GM21825 (cell line): ENCODE data around the gene GPHN.
"Not testable (repeated sequence)": the region's sequence is repeated elsewhere in the genome, so short reads cannot be mapped to it uniquely, and the experiment has no call there.

Experiments
- ATAC-seq: cut with Tn5 transposase; IDR thresholded peaks from one replicate; pipeline ENCODE4 v1.9.1; 2021; ENCODE audit warnings: mild to moderate bottlenecking, moderate library complexity; ENCODE audit not compliant: unreplicated experiment

Gene GPHN

GRCh38 chr14:67018720-67019119 is 510.8 kb downstream of the GPHN start:
- peak; percentile 52 for ATAC-seq

DNA sequence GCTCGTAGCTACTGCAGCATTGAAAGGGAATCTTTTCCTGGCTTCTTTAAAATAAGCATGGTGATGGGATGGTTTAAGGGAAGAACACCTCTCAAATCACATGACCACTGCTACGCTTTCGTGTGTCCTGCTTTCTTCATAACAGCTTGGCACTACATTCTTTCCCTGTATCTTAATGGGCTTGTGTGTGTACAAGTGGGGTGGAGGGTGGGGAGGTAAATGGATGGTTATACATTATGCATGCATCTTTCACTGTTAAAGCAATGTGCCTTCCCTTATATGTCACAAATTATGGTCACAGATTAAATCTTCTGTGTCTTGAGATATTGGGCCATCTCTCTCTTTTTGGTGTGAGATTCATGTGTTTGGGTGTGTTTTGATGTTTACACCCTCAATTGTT is 511.8 kb downstream of the GPHN start:
- ATAC-seq = no peak

DNA sequence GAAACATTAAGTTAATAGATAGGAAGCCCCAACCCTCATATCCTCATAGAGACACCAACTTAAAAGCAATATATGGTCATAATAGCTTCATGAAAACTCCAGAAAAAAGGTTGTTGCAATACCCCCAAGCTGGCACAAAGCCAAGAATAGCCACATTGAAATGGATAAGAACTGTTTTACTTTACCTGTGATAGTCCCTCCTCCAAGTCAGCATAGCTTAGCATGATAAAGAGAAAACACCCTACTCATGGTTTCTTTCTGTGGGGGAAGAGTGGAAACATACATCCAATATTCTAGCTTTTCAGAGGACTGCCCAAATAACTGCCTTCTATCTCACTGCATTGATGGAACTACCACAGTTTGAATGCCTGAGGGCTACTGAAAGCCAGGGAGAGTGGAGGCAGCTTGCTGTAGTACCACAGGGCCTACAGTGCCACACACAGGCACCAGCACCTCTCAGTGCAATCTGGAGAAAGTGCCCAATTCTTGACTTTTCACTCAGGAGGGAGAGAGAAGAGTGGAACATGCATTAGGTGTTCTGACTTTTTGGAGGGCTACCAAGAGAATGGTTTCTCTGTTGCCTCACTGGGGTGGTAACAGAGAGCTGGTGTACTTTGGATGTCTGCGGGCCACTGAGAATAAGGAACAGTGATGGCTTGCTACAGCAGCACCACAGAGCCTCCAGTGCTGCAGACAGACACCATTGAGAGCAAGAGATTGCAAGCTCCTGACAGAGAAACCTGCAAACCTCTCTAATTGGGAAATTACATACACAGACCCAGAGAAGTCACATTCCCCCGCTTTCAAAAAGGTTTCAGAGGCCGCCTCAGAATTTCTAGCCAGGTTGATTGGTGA is 524.2 kb downstream of the GPHN start:
- ATAC-seq = no peak

DNA sequence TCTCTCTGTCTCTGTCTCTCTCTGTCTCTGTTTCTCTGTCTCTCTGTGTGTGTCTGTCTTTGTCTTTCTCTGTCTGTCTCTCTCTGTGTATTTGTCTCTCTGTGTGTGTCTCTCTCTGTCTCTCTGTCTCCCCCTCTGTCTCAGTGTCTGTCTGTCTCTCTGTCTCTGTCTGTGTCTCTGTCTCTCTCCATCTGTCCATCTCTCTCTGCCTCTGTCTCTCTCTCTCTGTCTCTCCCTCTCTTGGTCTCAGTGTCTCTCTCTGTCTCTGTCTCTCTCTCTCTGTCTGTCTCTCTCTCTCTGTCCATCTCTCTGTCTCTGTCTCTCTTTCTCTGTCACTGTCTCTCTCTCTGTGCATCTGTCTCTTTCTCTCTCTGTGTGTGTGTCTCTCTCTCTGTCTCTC is 537.5 kb downstream of the GPHN start:
- no peak for ATAC-seq

DNA sequence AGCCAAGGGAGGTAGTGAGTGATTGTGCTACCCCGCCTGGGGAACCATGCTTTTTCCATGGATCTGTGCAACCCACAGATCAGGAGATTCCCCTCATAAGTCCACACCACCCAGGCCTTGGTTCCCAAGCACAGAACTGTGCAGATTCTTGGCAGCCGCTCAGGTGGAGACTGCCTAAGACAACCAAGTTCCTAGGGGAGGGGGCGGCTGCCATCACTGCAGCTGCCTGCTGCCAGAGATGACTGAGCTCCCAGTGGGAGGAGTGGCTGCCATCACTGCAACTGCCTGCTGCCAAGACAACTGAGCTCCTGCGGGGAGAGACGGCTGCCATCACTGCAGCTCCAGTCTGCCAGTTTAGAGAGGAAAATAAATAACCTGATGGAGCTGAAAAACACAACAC is 542.9 kb downstream of the GPHN start:
- ATAC-seq = no peak

DNA sequence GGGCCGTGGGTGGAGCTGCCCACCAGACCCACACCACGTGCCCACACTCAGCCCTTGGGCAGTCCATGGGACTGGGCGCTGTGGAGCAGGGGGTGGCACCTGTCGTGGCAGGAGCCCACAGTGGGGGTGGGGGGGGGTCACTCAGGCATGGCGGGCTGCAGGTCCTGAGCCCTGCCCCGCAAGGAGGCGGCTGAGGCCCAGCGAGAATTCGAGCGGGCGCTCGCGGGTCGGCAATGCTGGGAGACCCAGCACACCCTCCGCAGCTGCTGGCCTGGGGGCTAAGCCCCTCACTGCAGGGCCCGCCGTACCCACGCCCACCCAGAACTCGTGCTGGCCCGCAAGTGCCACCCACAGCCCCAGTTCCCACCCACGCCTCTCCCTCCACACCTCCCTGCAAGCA is 548.7 kb downstream of the GPHN start:
- ATAC-seq = no peak

- no peak for ATAC-seq
These were observed 551.6 kb downstream of the GPHN start for GRCh38 chr14:67059596-67059995.

GRCh38 chr14:67060546-67060945 is 552.6 kb downstream of the GPHN start:
- ATAC-seq = no peak

GRCh38 chr14:67067070-67067814 is 559.3 kb downstream of the GPHN start:
- ATAC-seq = not testable (repeated sequence)

DNA sequence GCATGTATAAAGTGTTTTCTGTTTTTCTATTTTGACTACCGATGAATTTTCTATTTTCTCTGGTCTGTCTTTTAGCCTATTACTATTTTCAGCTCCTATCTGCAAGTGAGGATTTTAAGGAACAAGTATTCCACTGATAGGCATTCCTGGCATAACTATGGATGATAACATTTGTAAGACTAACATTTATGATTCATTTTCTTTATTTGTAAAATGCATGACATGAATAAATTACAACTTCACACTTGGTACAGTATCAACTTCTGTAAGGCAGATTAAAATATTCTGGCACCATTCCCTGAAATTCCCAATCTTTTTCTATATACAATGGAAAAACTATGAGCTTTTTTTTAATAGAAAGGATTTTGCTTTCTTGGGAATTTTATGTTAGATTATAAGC is 560.3 kb downstream of the GPHN start:
- no peak for ATAC-seq

GRCh38 chr14:67071506-67071905 is 563.6 kb downstream of the GPHN start:
- ATAC-seq = no peak

DNA sequence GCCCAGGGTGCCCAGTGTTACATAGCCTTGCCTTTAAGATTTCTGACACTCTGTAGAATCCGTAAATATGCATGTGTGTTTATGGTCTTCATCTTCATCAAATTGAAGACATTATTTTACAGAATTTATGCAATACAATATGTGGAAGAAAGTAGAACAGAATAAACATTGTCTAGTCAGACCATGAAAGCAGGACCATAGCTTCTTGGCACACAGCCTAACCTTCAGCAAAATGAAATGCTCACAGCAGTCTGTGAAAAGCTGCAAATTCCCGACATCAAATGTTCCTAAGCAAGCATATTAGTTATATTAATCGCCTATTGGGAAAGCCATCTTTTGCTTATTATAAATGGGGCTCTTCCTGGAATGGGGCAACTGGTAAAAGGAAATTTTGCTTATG is 570.0 kb downstream of the GPHN start:
- ATAC-seq = no peak

GRCh38 chr14:67079846-67080245 is 571.9 kb downstream of the GPHN start:
- no peak for ATAC-seq

DNA sequence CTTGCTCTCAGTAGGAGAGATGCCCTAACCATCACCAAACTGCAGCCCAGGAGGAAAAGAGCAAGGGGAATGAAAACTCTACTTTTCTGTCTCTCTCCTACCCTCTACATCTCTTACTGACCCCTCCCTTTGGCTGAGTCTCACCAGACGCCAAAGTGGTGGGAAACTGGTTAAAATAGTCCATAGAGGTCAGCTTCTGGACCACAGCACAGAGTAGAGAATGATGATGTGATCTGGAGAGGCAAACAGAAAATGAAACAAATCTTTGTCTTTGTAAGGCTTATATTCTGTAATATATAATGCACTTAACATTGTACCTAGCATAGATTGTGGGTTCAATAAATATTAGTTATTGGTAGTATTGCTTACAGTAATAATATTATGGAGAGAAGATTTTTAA is 600.3 kb downstream of the GPHN start:
- ATAC-seq = no peak

DNA sequence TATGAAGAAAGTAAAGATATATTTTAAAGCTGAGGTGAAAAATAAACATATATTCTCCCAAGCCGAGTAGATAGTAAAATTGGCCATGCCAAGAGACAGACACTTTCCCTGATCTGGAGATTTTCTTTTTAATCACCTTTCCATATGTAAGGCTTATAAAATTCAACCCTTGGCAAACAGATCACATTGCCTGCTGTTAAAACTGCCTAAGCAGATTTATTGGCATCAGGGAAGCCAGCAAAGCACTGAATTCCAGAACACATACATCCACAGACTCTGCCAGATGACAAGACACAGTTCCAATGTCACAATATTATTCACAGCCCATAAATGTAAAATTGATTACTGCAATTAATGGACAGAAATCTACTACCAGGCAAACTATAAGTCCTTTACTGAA is 603.1 kb downstream of the GPHN start:
- no peak for ATAC-seq

DNA sequence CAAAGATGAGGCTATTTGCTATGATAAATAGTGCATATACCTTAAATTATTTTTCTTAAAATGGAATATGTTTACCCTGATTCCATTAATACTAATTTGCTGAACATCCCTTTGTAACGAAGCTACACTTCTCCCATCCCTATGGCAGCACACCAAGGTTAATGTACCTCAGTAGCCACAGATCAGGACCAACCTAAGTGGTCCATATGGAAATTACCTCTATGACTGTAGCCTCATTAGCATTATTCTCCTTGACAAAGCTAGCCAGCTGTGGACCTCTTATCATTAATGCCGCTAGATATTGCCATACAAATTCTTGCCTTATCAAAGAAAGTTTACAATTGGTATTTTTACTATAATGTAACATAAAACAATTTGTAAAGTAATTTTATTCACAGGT is 604.4 kb downstream of the GPHN start:
- no peak for ATAC-seq

- no peak for ATAC-seq
These were observed 619.2 kb downstream of the GPHN start for GRCh38 chr14:67127174-67127573.

DNA sequence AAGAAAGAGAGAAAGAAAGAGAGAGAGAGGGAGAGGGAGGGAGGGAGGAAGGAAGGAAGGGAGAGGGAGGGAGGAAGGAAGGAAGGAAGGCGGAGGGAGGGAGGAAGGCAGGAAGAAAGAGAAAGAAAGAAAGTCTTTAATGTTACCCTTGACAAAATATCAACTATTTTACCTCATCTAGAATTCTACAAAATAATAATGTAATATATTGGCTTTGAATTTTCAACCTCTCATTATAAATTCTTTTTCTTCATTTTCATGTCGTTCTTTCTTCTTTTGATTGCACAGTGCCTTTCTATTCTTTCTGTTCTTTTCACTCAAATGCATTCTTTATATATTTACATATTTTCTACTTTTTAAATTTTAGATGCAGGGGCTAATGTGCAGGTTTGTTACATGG is 621.8 kb downstream of the GPHN start:
- ATAC-seq = no peak

DNA sequence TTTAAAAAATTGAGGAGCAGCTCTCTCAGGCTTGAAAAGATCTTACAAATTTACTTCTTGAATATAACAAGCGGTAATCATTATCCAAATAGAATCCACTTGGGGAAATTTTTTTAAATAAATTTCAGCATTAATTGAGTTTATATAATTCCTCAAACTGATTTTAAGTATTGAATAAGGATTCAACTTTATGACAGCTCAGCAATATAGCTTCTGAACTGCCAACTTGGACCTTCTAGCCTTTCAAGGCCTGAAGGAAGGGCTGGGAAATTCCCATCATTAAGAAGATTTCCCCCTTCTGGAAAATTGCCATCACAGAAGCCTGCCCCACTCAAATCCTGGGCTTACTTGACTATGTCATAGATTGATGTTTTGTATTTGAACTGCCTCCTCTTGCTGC is 623.7 kb downstream of the GPHN start:
- no peak for ATAC-seq

DNA sequence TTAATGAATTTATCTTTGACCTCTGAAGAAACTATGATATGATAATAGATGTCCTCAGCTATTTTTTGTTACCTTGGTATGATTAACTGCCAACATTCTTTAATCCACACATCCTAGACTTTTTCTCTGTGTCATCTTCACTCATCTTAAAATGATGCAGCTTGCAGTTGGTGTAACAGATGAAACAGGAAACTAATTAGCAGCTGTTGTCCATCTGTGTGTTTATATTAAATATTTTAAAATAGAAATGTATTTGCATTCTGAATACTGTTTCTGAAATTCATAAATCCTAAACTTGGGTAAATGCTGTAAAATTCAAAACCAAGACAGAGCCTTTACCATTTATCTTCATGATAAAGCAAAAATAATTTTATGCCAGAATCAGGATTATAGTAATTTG is 625.2 kb downstream of the GPHN start:
- ATAC-seq = no peak

- ATAC-seq = no peak
These were observed 625.9 kb downstream of the GPHN start for GRCh38 chr14:67133595-67134441.
